ENCODE measurements around the gene CCL19.

DNA sequence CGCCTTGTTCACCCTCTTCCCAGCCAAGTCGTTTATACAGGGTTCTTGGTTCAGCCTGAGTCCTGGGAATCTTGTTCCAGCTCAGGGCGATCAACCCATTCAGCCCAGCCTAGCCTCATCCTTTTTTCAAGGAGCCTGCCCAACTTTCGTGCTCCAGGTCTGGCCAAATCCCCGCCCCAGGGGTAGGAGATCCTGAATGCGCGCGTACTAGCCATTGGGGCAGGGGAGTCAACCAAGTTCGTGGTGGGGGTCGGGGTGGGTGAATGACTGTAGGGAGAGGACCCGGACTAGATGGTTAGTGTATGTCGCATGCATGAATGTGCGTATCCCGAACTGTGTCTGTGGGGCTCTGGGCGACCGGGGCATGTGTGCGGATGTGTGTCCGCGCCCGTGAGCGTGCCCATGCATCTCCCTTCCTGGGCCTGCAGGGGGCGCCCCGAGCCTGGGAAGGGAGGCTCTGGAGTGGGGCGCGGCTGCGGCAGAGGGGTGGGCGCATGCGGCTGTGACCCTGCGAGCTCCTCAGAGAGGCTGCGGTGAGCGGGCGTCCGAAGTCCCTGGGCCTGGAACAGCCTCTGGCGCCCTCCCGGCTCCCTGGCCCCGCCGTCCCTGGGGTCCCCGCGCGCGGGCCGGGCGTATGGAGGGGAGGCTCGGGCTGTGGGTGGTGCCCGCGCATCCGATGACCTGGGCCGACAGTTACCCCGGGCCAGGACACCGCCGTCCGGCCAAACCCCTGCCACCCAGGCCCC, 10.1 kb upstream of the CCL19 start:
- TF ChIP-seq, protein P1, sequence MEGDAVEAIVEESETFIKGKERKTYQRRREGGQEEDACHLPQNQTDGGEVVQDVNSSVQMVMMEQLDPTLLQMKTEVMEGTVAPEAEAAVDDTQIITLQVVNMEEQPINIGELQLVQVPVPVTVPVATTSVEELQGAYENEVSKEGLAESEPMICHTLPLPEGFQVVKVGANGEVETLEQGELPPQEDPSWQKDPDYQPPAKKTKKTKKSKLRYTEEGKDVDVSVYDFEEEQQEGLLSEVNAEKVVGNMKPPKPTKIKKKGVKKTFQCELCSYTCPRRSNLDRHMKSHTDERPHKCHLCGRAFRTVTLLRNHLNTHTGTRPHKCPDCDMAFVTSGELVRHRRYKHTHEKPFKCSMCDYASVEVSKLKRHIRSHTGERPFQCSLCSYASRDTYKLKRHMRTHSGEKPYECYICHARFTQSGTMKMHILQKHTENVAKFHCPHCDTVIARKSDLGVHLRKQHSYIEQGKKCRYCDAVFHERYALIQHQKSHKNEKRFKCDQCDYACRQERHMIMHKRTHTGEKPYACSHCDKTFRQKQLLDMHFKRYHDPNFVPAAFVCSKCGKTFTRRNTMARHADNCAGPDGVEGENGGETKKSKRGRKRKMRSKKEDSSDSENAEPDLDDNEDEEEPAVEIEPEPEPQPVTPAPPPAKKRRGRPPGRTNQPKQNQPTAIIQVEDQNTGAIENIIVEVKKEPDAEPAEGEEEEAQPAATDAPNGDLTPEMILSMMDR (IDR thresholded peaks at IDR 0.05), result peak; percentile 97
- TF ChIP-seq POLR2AphosphoS5 (IDR thresholded peaks at IDR 0.05; ENCODE audit: low read depth, low read length) (no peak), SIN3A (IDR thresholded peaks at IDR 0.05; ENCODE audit: borderline replicate concordance, insufficient read depth, low read depth, low read length) (0 out of 2 replicates have a peak, but pooled peaks have one; percentile 30)

Data from Panc1 (cell line).